Measurements from ENCODE around the gene ZNF791.
"Not testable (repeated sequence)": the region's sequence is repeated elsewhere in the genome, so short reads cannot be mapped to it uniquely, and the experiment has no call there.

ZNF791 gene

GRCh38 chr19:12636631-12637030 lies 25.9 kb downstream of the ZNF791 start:
- DNase-seq, result no peak

GRCh38 chr19:12638611-12639182 lies 28.0 kb downstream of the ZNF791 start:
- DNase-seq, result no peak

GRCh38 chr19:12639901-12640613 lies 29.3 kb downstream of the ZNF791 start:
- DNase-seq, result peak; percentile 86 to 89

GRCh38 chr19:12641456-12641855 lies 30.7 kb downstream of the ZNF791 start:
- no peak for DNase-seq

GRCh38 chr19:12642506-12642905 lies 31.8 kb downstream of the ZNF791 start:
- no peak for DNase-seq

- DNase-seq, result not testable (repeated sequence)
These were observed 33.0 kb downstream of the ZNF791 start for GRCh38 chr19:12643716-12644115.

- no peak for DNase-seq
These were observed 35.8 kb downstream of the ZNF791 start for GRCh38 chr19:12646551-12646950.

GRCh38 chr19:12647047-12647446 lies 36.3 kb downstream of the ZNF791 start:
- no peak for DNase-seq

- DNase-seq, result peak; percentile 40 to 61
These were observed 36.9 kb downstream of the ZNF791 start for GRCh38 chr19:12647490-12648071.

GRCh38 chr19:12648088-12648487 lies 37.4 kb downstream of the ZNF791 start:
- no peak for DNase-seq

- DNase-seq, result no peak
These were observed 39.2 kb downstream of the ZNF791 start for GRCh38 chr19:12649941-12650340.

- DNase-seq, result no peak
These were observed 41.5 kb downstream of the ZNF791 start for GRCh38 chr19:12652219-12652618.

GRCh38 chr19:12655546-12655945 lies 44.8 kb downstream of the ZNF791 start:
- DNase-seq, result no peak

GRCh38 chr19:12656899-12657571 lies 46.3 kb downstream of the ZNF791 start:
- DNase-seq, result no peak

- no peak for DNase-seq
These were observed 47.2 kb downstream of the ZNF791 start for GRCh38 chr19:12657966-12658365.

GRCh38 chr19:12660980-12661379 lies 50.3 kb downstream of the ZNF791 start:
- no peak for DNase-seq

- no peak for DNase-seq
These were observed 53.9 kb downstream of the ZNF791 start for GRCh38 chr19:12664406-12665280.

GRCh38 chr19:12665281-12665573 lies 54.5 kb downstream of the ZNF791 start:
- peak; percentile 61 to 85 for DNase-seq

GRCh38 chr19:12665671-12666264 lies 55.0 kb downstream of the ZNF791 start:
- DNase-seq, result peak in 1 of 2 donors; percentile 34

GRCh38 chr19:12666265-12667048 lies 55.7 kb downstream of the ZNF791 start, which contains the start of the genes MAN2B1 and WDR83:
TSS of gene MAN2B1 (minus strand) at chr19:12666742. CDS start at chr19:12666701, 41 bp downstream.
TSS of gene WDR83 (plus strand) at chr19:12666807. CDS start at chr19:12669791, 2,984 bp downstream.
- DNase-seq, result peak; percentile 80 to 81

- DNase-seq, result no peak
These were observed 57.1 kb downstream of the ZNF791 start for GRCh38 chr19:12667731-12668302.
